ENCODE data around the gene MPZL1.

Gene MPZL1

DNA sequence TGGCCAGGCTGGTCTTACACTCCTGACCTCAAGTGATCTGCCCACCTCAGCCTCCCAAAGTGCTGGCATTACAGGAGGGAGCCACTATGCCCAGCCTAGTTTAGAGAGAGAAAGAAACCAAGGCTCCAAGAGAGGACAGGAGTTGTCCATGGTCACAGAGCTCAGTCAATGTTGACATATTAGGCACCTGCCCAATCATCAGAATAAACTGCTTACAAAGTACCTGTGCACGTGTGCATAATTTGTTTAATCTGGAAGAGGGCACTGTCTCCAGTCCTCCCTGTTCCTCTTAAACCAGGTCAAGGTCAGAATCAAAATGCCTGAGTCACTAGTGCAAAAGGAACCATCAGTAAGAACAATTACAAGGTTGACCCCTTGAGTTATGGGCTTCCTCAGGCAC, 20.3 kb upstream of the MPZL1 start:
- TF ChIP-seq, protein P1, sequence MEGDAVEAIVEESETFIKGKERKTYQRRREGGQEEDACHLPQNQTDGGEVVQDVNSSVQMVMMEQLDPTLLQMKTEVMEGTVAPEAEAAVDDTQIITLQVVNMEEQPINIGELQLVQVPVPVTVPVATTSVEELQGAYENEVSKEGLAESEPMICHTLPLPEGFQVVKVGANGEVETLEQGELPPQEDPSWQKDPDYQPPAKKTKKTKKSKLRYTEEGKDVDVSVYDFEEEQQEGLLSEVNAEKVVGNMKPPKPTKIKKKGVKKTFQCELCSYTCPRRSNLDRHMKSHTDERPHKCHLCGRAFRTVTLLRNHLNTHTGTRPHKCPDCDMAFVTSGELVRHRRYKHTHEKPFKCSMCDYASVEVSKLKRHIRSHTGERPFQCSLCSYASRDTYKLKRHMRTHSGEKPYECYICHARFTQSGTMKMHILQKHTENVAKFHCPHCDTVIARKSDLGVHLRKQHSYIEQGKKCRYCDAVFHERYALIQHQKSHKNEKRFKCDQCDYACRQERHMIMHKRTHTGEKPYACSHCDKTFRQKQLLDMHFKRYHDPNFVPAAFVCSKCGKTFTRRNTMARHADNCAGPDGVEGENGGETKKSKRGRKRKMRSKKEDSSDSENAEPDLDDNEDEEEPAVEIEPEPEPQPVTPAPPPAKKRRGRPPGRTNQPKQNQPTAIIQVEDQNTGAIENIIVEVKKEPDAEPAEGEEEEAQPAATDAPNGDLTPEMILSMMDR (IDR thresholded peaks at IDR 0.05; ENCODE audit: low read length, missing control alignments), result no peak
- H3K4me3 ChIP-seq (replicated peaks; ENCODE audit: low read depth, low read length), result no peak overlapping the region
- no peak for DNase-seq (ENCODE audit: low read depth)

DNA sequence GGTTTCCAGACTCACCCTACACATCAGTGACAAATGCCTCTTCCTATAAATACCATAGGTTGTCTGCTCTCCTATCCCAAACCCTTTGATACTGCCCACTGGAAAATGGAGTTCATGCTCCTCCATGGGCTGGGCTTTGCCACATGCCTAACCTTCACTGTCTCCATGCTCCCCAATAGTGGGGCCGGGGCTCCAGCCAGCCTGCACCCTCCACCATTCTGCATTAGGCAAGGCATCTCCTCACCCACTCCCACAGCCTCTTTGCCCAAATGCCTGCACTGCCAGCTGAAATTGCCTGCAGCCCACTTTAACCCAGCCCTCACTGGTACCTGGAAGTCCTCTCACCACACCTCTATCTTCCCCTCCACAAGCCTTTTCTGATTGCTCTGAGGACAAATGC, 18.2 kb upstream of the MPZL1 start:
- TF ChIP-seq, protein P1 (IDR thresholded peaks at IDR 0.05; ENCODE audit: low read length, missing control alignments), result no peak
- no peak overlapping the region for H3K4me3 ChIP-seq (replicated peaks; ENCODE audit: low read depth, low read length)
- no peak for DNase-seq (ENCODE audit: low read depth)

DNA sequence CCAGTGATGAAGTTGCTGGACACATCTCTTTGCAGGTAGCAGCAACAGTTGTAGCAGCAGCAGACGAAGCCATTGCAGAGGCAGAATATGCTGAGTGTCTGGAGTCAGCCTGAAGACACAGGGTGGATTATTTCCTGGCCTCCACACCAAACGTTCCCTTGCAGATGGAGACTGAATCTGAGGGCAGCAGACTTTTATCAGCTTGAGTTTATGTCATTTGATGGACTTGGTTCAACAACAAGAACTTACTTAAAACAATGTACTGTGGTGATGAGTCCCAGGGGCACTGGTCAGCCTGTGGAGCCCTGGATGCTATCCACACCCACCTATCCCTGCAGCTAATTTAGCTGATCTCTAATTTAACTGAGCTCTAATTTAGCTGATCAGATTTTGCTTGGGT, 17.1 kb upstream of the MPZL1 start:
- TF ChIP-seq, protein P1 (IDR thresholded peaks at IDR 0.05; ENCODE audit: low read length, missing control alignments), result no peak
- no peak for DNase-seq (ENCODE audit: low read depth)
- no peak overlapping the region for H3K4me3 ChIP-seq (replicated peaks; ENCODE audit: low read depth, low read length)

DNA sequence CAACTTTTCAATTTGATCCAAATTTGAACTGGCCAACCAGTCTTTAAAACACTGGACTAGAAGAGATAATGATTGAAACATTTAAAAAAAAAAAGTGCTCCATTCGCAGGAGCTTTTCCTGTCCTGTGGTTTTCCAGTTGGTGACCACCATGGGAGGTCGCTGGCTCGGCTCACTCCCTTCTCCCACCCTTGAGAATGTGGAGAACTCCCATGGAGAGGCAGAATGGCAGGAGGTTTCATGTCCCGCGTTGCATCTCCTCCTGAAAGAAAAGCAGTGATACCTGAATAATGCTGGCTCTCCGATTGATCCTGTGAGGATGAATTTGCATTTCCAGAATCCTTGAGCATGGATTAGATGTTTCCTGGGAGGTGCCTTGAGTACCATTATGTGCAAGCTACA, 16.5 kb upstream of the MPZL1 start:
- TF ChIP-seq, protein P1 (IDR thresholded peaks at IDR 0.05; ENCODE audit: low read length, missing control alignments), result no peak
- H3K4me3 ChIP-seq (replicated peaks; ENCODE audit: low read depth, low read length), result no peak overlapping the region
- no peak for DNase-seq (ENCODE audit: low read depth)

DNA sequence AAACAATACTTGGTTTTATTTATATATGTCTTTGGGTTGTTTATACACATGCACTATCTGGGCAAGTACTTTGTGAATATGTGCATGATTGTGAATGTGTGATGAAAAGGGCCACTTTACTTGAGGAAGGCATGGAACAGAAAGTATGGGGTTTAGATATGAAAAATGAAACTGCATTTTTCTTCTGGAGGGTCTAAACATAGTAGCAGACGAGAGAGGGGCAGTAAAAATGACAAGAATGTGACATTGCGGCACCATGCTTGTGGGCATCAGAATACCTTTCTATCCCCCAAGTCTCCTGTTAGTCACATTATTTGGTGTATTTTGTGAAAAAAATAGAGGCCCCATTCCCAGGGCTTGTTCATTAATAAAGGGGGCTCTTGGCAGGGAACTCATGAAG, 15.4 kb upstream of the MPZL1 start:
- no peak for DNase-seq (ENCODE audit: low read depth)
- TF ChIP-seq, protein P1 (IDR thresholded peaks at IDR 0.05; ENCODE audit: low read length, missing control alignments), result no peak
- no peak overlapping the region for H3K4me3 ChIP-seq (replicated peaks; ENCODE audit: low read depth, low read length)

DNA sequence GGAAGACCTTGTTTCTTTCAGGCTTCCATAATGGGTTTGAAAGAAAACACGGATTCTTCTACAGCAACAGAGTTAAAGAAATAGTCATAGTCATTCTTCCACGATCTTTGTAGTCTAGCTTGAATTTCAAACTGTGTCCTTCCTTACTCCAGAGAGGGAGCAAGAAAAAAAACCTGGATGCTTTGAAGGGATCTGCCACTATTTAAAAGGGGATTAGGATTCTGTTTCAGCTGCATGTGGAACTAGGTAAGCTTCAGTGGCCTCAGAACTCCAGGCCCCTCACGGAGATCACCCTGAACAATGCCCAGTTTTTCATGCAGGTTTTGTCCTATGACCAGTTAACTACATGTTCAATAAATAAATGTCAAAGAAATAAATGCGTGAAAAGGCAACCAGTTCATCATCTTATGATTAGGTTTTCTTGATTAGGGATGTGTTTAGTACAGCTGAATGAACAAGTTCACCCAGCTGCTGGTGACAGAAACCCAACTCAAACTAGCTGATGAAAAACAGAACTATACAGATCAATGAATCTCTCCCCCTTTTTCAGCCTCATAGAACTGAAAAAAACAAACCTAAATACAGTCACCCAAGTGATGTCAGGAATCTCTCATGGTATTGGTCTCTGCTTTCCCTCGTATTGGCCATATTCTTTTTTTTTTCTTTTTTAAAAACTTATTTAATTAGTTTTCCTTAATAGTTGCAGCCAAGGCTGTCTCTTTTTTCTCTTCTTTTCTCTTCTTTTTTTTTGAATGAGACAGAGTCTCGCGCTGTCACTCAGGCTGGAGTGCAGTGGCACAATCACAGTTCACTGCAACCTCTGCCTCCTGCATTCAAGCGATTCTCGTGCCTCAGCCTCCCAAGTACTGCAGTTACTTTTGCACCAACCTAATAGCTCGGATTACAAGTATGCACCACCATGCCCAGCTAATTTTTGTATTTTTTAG, 14.6 kb upstream of the MPZL1 start:
- no peak overlapping the region for H3K4me3 ChIP-seq (replicated peaks; ENCODE audit: low read depth, low read length)
- no peak for DNase-seq (ENCODE audit: low read depth)
- TF ChIP-seq, protein P1 (IDR thresholded peaks at IDR 0.05; ENCODE audit: low read length, missing control alignments), result no peak

DNA sequence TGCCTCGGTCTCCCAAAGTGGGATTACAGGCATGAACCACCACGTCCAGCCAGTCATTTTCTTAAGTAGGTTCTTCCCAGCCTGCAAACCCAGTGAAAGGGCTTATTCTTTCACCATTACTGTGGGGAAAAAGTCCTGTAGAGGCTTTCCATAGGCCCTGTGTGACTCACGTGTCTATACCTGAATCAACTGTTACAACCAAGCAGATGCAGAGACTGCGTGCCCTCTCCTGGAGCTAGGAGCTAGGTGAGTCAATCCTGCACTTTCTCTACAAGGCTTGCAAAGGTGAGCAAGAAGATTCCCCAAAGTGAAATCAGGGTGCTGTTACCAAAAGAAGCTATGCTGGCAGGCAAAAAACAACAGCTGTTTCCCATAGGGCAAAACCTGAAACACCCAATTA, 13.8 kb upstream of the MPZL1 start:
- H3K4me3 ChIP-seq (replicated peaks; ENCODE audit: low read depth, low read length), result no peak overlapping the region
- TF ChIP-seq, protein P1 (IDR thresholded peaks at IDR 0.05; ENCODE audit: low read length, missing control alignments), result no peak
- DNase-seq (ENCODE audit: low read depth), result no peak

Data from fibroblast of pulmonary artery (primary cell).